ENCODE results near the gene SMARCA2. TPM values are rescaled to one million over a fixed set of nuclear protein-coding genes. Genes with fewer than 3 reads are reported as not detected.

Gene SMARCA2
- total and polyA plus RNA-seq, 9 of the 15 experiments (the other 6 are each of a cell fraction or from before 2014, with no cell fraction given): 8.0 to 34.8 (median 25.5) TPM

GRCh38 chr9:2173861-2174260 is 158.7 kb downstream of the SMARCA2 start:
- no peak for FAIRE-seq
- no peak for ATAC-seq

More at GRCh38 chr9:2173861-2174260, 158.7 kb downstream of the SMARCA2 start:
- no peak overlapping the region for H3K4me3 ChIP-seq
- H3K79me2 ChIP-seq (ENCODE audit: control insufficient read depth, insufficient read depth, low read length): no peaks in the 10 kb centered on the region
- TF ChIP-seq SP1 (CRISPR knock-in tag; IDR thresholded peaks at IDR 0.05): no peak
- no peak for TF ChIP-seq RBM25 (IDR thresholded peaks at IDR 0.05; ENCODE audit: low read depth, low read length, severe bottlenecking)
- no peak for TF ChIP-seq MCM2 (IDR thresholded peaks at IDR 0.05; ENCODE audit: low read depth)
- no peak for TF ChIP-seq SMARCE1 (IDR thresholded peaks at IDR 0.05)
- TF ChIP-seq ETV6 (IDR thresholded peaks at IDR 0.05; ENCODE audit: borderline replicate concordance in 1 of 2, low read depth in 2 of 2, low read length in 1 of 2): no peak
- no peak for TF ChIP-seq ETV6 (CRISPR knock-in tag; IDR thresholded peaks at IDR 0.05; ENCODE audit: borderline replicate concordance)
- no peak for TF ChIP-seq CBX5 (IDR thresholded peaks at IDR 0.05; ENCODE audit: borderline replicate concordance, low read depth)
- TF ChIP-seq ZBTB43 (CRISPR knock-in tag; IDR thresholded peaks at IDR 0.05): no peak
- TF ChIP-seq NONO (IDR thresholded peaks at IDR 0.05; ENCODE audit: low read depth in 2 of 2, low read length in 1 of 2): no peak
- H3K9me3 ChIP-seq (replicated peaks; ENCODE audit: control insufficient read depth, insufficient read depth, low read depth, low read length): no peaks in the 10 kb centered on the region
- POLR2A ChIA-PET: no interaction called here
- intact Hi-C loops (cut with micrococcal nuclease): no loop called here
- no peak for DNase-seq (ENCODE audit: extremely low read depth in 1 of 4, low spot score in 3 of 4)
- H3K4me2 ChIP-seq (ENCODE audit: insufficient read depth, low read length): no peak overlapping the region
- peaks cover 20% of the 10 kb centered on the region; the same call in 2 of the 3 replicates for H3K36me3 ChIP-seq (ENCODE audit: control insufficient read depth, insufficient read depth, low read length)
- H3K4me1 ChIP-seq (replicated peaks in 1 of 2; ENCODE audit: control insufficient read depth in 2 of 2, insufficient read depth in 2 of 2, low read length in 2 of 2): no peaks in the 10 kb centered on the region
- in situ Hi-C loops (cut with MboI): no loop called here
- BruUV-seq (replicated peaks): no TSS peak
- CTCF ChIA-PET (ENCODE audit: low intra/inter-chr PET ratio): no interaction called here
- H3K9me1 ChIP-seq (ENCODE audit: control insufficient read depth, insufficient read depth, low read length): no peaks in the 10 kb centered on the region
- 85% methylated on average over 4 of the region's 6 CpGs for WGBS (ENCODE audit: insufficient coverage, low coverage, missing lambda C conversion rate)
- no peak overlapping the region for H3K27ac ChIP-seq (ENCODE audit: extremely low read depth, low read depth, low read length)
- H3K27me3 ChIP-seq (ENCODE audit: control insufficient read depth in 2 of 2, insufficient read depth in 2 of 2, low read length in 2 of 2): no peaks in the 10 kb centered on the region
- H4K20me1 ChIP-seq (replicated peaks; ENCODE audit: control insufficient read depth, insufficient read depth, low read length): no peaks in the 10 kb centered on the region
- H3K9ac ChIP-seq (ENCODE audit: insufficient read depth in 1 of 2, low read depth in 2 of 2, low read length in 2 of 2): no peak overlapping the region
- H2AFZ ChIP-seq (ENCODE audit: low read depth, low read length): no peak overlapping the region

Data from K562 (cell line).